Heart left ventricle (tissue), 13 donors: ENCODE measurements around the gene ATP9A.

Source experiments
- CTCF ChIP-seq, 12 donors: fragments of 200-600 bp; sonication (generic) in 4 of 12; IDR thresholded peaks; one replicate each; pipeline versions ENCODE4 v1.5.0 to v1.8.0; 2018 to 2022; ENCODE audit warnings: antibody characterized with exemption in 12 of 12, mild to moderate bottlenecking in 5 of 12
- POLR2A ChIP-seq, 2 donors: fragments of 450-650 bp; IDR thresholded peaks; one replicate each; pipeline ENCODE4 v1.6.1; 2017; ENCODE audit warnings: antibody characterized with exemption in 2 of 2, mild to moderate bottlenecking in 2 of 2, moderate library complexity in 2 of 2
- donor health status: ischemic (EF 13 %, LVEDD 7.1; RV severe dilation, severe dysfunction).
- donor health status: DM: no; HTN: yes; CAD: no.
- donor health status: DM: no; HTN: no; CAD: no.
- donor health status: ischemic (EF 25% LVEDD 6.9; RV normal size, moderate dysfunction).
- donor health status: ischemic (EF 25% LVEDD 5.7; RV mildly dilated, moderate dysfunction).
- donor health status: ischemic (EF 35%, LVEDD 5.7; RV mildly dilated, moderate dysfunction).
- donor health status: nonischemic (EF 11% LVEDD 7.7; RV severe dilation, severe dysfunction).
- donor health status: DM: yes; HTN: yes; CAD: no.
- donor health status: PGD.
- donor health status: ischemic (EF 29% LVEDD 5.4; RV normal size, mild dysfunction).
- donor health status: nonischemic (EF 23%, LVEDD 6.1; RV moderate dilation, normal function).

DNA sequence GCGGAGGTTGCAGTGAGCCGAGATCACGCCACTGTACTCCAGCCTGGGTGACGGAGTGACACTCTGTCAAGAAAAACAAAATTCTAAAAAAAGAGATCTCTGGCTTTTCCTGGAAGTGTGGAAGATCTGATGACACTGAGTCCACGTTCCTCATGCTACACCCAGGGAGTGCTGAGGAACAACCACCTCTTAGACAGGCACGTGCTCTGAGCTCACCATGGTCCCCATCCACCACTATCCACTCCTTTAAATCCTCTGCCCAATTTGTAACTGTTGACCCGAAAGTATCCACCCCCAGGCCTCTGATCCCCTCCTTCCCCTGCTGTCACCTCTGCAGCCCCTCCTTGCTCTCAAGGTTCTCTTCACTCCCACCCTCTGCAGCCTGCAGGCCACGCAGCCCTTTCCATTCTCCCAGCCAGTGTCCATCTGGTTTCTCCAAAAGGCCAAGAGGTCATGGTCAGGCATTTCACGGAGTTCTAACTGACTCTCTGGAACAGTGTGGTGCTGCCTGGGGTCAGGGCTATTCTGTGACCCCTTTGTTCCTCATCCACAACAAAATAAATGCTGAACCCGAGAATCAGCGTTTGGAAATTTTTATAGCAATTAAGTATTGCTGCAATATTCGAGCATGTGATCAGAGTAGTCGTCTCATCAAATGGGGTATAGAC lies 88.8 kb downstream of the ATP9A start:
- TF ChIP-seq CTCF (IDR thresholded peaks at IDR 0.05) (no peak), POLR2A (IDR thresholded peaks at IDR 0.05) (no peak)
